HCT116 (cell line): ENCODE data around the gene PDE4D.

ENCODE experiments used
- CTCF ChIP-seq, 3 experiments: fragments of 200-600 bp in 1 of 3; sonication (generic) in 1 of 3; IDR thresholded peaks in 2 of 3; conservative IDR thresholded peaks in 1 of 3; 2 replicates each; pipeline ENCODE4 v1.5.1; 2012 to 2017; ENCODE audit warnings: low read depth in 2 of 3, low read length in 2 of 3, antibody characterized with exemption in 1 of 3, borderline replicate concordance in 1 of 3, control low read depth in 1 of 3, mild to moderate bottlenecking in 1 of 3, mixed read lengths in 1 of 3, mixed run types in 1 of 3, moderate library complexity in 1 of 3; ENCODE audit not compliant: insufficient read depth in 1 of 3
- ELF1 ChIP-seq: IDR thresholded peaks from 2 replicates; pipeline ENCODE4 v1.6.1; 2012; ENCODE audit warnings: low read depth, borderline replicate concordance
- EZH2 ChIP-seq: fragments of 200-600 bp; sonication (generic); IDR thresholded peaks from 2 replicates; pipeline ENCODE4 v1.6.1; 2017; ENCODE audit warnings: antibody characterized with exemption, mixed run types
- EZH2phosphoT487 ChIP-seq: fragments of 200-600 bp; IDR thresholded peaks from 2 replicates; pipeline ENCODE4 v1.6.1; 2018; ENCODE audit warnings: antibody characterized with exemption, borderline replicate concordance
- JUND ChIP-seq: IDR thresholded peaks from 2 replicates; pipeline ENCODE4 v1.6.1; 2012
- POLR2A ChIP-seq: IDR thresholded peaks from 2 replicates; pipeline ENCODE4 v1.7.0; 2011; ENCODE audit warnings: borderline replicate concordance; ENCODE audit not compliant: insufficient read depth, insufficient read length; ENCODE audit errors: extremely low read depth
- POLR2AphosphoS5 ChIP-seq: IDR thresholded peaks from 2 replicates; pipeline ENCODE4 v1.6.1; 2011; ENCODE audit warnings: mild to moderate bottlenecking, low read depth, low read length, moderate library complexity
- RAD21 ChIP-seq: IDR thresholded peaks from 2 replicates; pipeline ENCODE4 v1.6.1; 2012; ENCODE audit warnings: low read depth, mild to moderate bottlenecking
- SIN3A ChIP-seq: IDR thresholded peaks from 2 replicates; pipeline ENCODE4 v1.6.1; 2012; ENCODE audit warnings: low read depth
- SRF ChIP-seq: IDR thresholded peaks from 2 replicates; pipeline ENCODE4 v1.6.1; 2012; ENCODE audit warnings: low read depth

- TF ChIP-seq CTCF (IDR thresholded peaks at IDR 0.05 in 2 of 3, conservative IDR thresholded peaks at IDR 0.05 in 1 of 3; ENCODE audit: borderline replicate concordance in 1 of 3, insufficient read depth in 1 of 3, low read depth in 2 of 3, low read length in 2 of 3): no peak
- no peak for TF ChIP-seq POLR2AphosphoS5
- no peak for TF ChIP-seq POLR2A
- TF ChIP-seq SIN3A: no peak
- no peak for TF ChIP-seq RAD21
- no peak for TF ChIP-seq SRF
- no peak for TF ChIP-seq JUND
- TF ChIP-seq EZH2phosphoT487: no peak
- TF ChIP-seq EZH2: no peak
- no peak for TF ChIP-seq ELF1
Observed at GRCh38 chr5:59249726-59250125, 643.8 kb downstream of the PDE4D start.
